Activated T-cell treated with anti-CD3 and anti-CD28 coated beads, Interleukin-2, amount 50 U/mL, for 4 hours (primary cell): ENCODE data around the gene ZBTB49. TPM values are rescaled to one million over a fixed set of nuclear protein-coding genes. Genes with fewer than 3 reads are reported as not detected.

Experiments used
- total RNA-seq, 3 donors: library from RNA; stranded (reverse); gene quantifications; one replicate each; pipeline ENCODE4 v1.2.1, GENCODE V29; 2021

The ZBTB49 gene
- total RNA-seq, 3 donors from 2014 or later: 4.5 to 6.9 (median 6.2) TPM

Other genes with a start within 250 kb of the ZBTB49 start
- not detected for gene OTOP1, start 63.3 kb upstream of the ZBTB49 start, total RNA-seq
- gene TMEM128, start 42.0 kb upstream of the ZBTB49 start, total RNA-seq: 10 to 100 TPM; 17.4 to 29.9 (median 28.8) TPM
- gene LYAR, start 97 bp upstream of the ZBTB49 start, total RNA-seq: 100 to 1,000 TPM; 114 to 129 (median 118) TPM
- gene NSG1, start 96.9 kb downstream of the ZBTB49 start, total RNA-seq: 1 to 10 TPM; 1.2 to 3.5 (median 1.9) TPM